NCI-H187 treated with DMSO at 0.1 percent for 48 hours (cell line): ENCODE data around the gene HSPG2.

Source experiments
- DNase-seq: peaks from one replicate; lab custom pipeline; 2025; lab: John Stamatoyannopoulos, UW

HSPG2 gene

DNA sequence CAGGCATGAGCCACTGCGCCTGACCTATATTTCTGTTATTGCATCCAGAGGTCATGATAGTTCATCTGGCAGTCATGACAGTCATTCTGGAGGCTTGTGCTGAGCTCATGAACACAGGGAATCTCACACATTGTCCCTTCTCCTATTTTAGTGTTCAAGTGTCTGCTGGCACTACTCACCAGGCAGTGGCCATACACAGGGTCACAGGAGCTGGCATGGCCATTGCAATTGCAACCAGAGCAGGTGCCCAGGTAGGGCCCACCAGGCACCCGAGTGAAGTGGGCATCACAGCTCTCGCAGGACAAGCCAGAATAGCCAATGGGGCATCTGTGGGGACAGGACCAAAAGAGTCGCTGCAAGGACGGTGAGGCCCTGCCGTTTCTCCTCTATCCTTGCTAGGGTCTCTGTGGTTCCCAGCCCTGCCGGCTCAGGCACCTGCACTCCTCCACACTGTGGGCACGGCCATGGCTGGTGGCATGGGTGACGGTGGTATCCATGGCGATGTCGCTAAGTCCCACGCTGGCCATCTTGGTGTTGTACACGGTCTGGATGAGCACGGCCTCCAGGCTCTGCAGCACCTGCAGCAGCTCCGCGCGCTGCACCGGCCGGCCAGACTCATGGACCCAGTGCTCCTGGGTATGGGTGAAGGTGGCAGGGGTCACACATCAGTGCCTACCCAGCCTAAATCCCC lies 57.0 kb downstream of the HSPG2 start:
- DNase-seq, result no peak

DNA sequence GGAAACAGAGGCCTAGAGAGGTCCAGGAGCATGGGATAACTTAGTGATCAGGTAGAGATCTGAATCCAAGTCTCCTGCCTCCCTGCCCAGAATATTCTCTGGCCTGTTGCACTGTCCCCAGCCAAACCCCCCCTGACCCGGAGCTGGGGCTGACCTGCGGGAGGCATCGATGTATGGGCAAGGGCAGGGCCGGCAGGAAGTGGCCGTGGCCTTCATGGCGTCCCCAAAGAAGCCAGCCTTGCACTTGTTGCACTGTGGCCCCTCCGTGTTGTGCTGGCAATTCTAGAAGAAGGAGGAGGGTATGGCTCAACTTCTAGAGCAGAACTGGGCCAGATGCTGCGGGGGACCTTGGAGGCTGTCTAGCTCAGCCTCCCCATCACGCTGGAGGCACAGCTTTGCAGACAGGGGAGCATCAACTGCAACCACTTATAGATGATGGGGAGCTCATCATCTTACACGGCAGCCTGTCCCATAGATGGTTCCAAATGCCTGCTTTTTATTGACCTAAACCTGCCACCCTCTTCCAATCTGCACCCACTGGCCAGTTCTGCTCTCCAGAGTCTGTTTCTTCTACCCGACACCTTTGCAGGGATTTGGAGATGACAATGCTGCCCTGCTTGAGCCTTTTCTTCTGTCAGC lies 58.2 kb downstream of the HSPG2 start:
- DNase-seq, result no peak

DNA sequence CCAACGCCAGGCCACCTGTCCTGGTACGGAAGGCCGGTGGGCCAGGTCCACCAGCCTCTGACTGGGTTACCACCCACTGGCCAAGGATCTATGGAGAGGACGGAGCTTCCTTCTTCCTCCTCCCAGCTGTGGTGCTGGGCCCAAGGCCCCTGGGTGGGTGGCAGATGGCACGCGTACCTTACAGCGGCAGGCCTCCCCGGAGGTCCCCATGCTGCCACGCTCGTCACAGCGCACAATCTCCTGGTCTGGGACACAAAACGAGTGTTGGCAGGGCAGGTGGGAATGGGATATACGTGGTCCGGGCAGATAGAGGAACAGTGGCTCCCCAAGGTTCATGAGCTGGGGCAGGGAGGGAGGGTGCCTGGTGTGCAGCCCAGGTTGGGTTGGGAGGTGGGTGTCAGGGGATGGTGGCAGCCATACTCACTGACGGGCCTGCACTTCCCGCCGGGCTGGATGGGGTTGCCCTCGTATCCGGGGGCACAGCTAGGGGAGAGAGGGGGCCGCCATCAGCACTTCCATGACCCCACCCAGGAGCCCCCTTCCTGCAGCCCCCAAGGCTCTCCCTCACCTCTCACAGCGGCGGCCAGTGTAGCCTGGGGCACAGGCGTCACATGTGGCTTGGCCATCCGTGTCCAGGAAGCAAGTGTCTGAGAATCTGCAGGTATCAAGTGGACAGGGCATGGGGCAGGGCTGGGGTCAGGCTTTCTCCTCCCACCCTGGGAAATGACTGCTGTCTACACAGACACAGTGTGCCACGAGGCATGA lies 58.9 kb downstream of the HSPG2 start:
- no peak for DNase-seq

DNA sequence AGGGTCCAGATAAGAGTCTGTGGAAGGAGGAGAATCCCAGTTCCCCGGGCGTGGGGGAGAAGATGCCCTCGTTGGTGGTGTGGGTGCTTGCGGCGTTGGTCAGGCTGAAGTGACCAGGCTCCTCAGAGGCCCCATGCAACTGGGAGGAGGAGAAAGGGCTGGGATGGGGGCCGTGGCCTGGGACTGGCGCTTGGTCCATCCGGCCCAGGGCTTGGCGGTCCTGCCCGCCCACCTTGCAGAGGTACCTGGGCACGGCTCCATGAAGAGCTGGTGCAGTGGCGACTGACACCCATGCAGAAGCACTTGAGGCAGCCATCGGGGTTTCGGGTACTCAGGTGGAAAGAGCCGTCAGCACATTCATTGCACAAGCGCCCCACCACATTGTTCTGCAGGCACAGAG lies 60.8 kb downstream of the HSPG2 start:
- no peak for DNase-seq

DNA sequence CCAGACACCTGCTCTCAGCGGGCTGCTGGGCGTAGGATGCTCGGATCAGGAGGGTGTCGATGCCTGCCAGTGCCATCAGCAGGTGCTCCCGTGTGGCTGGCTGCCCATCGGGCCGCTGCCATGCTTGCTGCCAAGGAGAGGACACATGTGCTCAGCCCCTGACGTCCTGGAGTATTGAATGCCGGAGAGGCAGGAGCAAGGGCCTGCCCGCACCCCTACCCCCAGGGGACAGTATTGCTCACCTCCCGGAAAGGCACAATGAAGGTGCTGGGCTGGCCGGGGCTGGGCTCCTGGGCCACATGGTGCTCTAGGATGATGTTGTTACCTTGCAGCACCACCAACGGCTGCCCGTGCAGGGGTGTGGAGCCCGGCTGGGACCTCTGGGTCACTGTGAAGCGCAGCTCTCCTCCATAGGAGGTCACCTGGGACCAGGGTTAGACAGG lies 61.5 kb downstream of the HSPG2 start:
- DNase-seq, result no peak

DNA sequence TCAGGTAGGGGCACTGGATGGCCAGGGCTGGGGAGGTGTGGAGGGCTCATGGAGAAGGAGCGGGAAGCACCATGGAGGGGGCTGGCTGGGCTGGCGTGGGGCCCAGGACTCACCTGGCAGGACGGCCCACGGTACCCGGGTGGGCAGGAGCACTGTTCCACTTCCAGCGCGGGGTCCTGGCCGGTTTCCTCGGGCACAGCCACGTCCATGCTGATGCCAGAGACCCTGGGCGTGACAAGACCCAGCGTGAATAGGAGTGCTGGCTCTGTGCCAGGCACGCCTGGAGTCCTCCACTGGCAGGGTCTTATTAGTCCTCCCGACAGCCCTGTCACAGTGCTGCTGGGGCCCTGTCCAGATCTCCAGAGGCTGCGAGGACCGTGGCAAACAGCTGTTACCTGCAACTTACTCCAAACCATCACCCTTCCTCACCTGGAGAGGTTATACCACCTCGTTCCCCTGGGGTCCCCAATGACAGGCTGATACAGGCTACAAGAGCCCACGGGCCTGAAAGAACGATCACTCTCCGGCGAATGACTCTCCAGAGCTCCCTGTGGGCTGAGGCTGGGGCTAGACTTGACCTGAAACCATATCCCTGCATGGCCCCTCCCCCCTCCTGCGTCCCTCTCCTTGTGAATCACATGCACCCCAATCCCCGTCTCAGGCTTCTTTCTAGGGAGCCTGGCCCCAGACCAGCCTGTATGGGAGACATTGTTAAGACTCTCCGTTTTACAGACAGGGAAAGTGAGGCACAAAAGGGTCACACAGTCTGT lies 62.1 kb downstream of the HSPG2 start:
- no peak for DNase-seq

DNA sequence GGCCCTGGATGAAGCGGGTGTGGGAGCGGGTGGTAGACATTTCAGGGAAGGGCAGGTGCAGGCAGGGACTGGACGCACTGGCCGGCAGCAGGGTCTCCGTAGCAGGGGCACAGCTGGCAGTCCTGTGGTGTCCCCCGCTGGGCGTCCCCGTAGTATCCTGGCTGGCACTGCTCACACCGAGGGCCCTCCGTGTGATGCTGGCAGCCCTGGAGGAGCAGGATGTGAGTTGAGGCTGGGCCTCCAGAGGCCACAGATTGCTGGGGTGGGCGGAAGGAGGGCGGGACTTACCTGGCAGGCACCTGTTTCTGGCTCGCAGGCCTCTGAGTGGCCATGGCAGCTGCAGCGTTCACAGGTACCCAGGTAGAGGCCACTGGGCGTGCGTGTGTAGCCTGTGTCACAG lies 62.8 kb downstream of the HSPG2 start:
- DNase-seq, result no peak

DNA sequence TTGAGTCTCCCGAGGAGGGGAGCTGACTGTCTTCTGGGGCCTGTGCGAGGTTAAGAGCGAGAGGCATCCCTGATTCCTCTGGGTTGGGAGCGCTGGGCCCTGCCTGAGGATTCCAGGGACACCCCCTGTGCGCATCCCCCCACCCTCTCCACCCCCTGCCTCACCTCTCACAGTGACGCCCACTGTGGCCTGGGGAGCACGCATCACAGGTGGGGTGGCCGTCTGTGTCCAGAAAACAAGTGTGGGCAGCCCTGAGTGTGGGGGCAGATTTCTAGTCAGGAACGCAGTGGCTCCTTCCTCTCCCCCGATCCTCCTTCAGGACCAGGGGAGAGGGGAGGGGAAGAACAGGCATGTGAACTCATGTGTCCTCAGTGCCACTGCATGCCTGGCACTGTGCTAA lies 63.3 kb downstream of the HSPG2 start:
- DNase-seq, result no peak

DNA sequence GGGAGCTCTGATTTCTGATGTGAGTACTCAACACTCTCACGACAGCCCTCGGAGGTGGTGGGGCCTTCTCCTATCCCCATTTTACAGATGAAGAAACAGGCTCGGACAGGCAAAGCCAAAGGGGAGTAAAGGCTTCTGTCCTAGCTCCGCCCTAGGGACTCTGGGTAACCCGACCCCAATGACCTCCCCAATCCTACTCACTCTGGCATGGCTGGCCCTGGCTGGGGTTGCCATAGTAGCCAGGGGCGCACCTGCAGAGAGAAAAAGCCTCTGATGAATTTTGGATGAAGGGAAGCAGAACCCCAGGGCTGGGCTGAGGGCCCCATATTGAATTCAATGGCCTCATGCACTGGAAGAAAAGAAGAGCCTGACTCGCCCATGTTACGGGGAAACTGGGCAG lies 63.9 kb downstream of the HSPG2 start:
- no peak for DNase-seq

DNA sequence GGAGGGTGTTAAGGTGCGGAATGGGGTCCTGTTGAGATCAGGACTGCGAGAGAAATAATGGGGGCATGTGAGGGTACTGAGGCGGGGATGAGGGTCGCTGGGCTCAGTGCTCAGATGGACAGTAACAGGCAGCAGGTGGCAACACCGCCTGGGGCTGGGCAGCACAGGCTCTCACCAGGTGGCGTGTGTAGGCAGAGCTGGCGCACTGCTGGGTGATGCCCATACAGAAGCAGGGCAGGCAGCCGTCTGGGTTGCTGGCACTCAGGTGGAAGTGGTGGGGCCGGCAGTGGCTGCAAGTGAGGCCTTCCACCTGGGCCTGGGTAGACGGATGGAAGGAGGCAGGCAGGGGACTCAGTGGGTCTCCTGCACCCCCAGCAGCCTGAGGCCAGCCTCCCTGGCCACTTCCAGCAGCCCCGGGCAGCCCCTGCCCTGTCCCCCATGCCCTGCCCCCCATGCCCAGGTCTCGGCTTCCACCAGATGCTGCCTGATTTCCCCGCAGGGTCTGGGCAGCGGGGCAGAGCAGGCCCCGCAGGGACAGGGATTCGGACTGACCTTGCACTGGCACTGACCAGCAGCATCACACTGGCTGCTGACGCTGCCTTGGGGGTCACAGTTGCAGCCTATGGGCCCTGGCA lies 64.5 kb downstream of the HSPG2 start:
- no peak for DNase-seq

DNA sequence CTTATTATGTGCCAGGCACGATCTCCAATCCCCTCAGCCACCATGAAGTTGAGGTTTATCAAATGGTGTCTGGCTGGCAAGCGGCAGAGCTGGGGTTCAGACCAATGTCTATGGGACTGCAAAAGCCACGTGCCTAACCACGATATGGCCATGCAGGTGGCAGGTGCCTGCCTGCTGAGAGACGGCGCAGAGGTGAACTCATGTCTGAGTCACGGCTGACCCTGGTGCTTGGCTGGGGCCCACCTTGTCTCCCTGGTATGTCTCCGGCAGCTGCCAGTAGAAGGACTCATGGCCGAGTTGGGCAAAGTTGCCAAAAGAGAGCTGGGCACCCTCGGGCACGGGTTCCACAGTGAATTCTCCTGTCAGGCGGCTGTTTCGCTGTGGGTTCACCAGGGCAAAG lies 65.2 kb downstream of the HSPG2 start:
- DNase-seq, result no peak

DNA sequence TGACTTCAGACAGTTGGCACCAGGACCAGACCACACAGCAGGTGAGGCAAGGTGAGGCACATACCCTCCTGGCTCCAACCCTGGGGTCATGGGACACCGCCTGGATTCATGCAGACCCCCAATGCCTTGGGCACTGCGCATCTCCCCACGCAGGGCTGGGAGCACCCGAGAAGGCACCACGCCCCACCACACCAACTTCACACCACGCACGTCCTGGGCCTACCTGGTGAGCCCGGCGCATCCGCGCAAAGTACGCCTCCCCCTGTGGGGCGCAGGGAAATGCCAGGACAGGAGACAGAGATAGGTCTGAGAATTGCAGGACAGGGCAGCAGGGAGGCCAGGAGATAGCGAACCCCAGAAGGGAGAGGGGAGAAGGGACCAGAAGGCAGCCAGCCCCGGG lies 66.5 kb downstream of the HSPG2 start:
- DNase-seq, result no peak

DNA sequence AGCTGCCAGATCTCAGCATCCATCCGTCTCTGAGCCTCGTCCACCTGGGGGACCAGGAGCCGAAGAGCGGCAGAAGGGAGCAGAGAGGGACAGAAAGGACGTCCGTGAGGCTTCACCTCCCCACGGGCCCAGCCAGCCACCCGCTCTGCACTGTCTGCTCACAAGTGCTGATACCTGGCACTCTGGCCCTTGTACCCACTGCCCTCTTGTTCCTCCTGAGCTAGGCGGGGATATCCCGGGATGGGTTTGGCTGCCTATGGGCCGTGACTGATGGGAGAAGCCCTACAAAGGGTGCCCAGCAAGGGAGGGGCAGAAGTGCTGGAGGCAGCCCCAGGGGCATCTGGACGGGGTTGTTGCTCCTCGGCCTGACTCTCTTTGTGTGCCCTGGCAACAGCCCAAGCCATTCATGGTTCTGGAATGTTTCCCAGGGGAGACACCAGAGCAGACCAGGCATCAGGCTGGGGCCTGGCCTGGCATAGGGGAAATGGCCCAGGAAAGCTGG lies 67.4 kb downstream of the HSPG2 start:
- peak; percentile 14 for DNase-seq

DNA sequence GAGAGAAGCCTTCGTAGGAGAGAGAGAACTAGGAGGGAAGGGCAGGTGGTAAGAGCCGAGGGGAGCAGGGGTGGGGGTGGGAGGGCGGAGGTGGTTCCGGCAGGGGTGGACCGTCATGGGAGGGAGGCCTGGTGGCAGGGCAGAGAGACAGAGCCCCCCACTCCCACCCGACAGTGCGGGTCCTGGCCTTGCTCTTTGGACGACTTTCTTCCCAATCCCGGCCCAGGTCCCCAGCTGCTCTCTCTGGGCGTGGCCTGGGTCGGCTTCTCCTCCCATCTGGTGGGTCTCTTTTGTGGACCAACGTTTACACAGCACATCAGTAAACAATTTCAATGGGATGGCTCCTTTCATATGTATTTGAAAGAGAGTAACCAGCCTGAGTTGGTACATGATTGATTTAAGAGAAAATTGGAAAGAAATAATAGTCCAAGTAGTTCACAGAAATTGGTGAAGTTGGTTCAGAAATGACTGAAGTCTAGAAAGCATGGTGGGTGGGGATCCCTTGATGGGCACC lies 68.1 kb downstream of the HSPG2 start:
- DNase-seq, result no peak

DNA sequence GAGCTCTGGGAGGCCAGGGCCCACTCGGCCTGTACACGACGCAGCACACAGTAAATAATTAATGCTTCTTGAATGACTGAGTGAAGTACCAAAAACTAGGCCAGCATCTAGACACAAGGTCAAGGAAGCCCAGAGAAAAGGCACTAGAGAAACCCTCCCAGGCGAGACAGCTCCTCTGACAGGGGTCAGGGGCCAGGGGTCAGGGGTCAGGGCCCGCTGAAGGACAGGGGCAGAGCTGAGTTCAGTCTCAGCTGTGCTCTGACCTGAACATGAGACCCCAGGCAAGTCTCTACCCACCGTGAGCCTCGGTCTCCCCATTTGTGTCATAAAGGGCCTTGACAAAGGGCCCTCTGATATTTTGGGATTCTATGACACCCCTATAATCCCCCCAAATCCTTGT lies 68.6 kb downstream of the HSPG2 start:
- DNase-seq, result no peak

DNA sequence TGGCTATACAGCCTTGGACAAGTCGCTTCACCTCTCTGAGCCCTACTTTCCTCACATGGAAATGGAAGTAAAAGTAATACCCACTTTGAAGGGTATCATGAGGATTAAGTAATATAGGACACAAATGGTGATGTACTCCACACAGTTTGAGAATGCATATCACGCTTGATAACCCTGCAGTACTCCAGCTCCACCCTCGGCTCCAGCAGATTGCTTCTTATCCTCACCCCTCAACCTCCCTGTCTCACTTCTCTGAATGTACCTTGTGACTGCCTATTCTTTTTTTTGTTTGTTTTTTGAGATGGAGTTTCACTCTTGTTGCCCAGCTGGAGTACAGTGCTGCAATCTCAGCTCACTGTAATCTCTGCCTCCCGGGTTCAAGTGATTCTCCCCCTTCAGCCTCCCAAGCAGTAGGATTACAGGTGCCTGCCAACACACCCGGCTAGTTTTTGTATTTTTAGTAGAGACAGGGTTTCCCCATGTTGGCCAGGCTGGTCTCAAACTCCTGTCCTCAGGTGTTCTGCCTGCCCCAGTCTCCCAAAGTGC lies 69.6 kb downstream of the HSPG2 start:
- DNase-seq, result peak; percentile 17

DNA sequence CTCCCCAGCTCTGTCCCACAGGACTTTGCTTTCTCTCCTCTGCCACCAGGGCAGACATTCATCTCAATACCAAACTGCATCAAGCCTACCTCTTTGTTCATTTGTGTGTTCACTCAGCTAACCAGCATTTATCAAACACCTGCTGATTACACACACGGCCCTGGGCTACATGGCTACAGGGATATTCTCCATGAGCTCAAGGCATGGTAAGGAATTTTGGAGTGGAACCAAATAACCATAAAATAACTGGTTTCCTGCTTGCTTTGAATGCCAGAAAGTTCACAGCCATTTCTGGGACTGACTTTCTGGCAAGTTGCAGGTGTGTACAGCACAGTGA lies 70.4 kb downstream of the HSPG2 start:
- DNase-seq, result no peak

DNA sequence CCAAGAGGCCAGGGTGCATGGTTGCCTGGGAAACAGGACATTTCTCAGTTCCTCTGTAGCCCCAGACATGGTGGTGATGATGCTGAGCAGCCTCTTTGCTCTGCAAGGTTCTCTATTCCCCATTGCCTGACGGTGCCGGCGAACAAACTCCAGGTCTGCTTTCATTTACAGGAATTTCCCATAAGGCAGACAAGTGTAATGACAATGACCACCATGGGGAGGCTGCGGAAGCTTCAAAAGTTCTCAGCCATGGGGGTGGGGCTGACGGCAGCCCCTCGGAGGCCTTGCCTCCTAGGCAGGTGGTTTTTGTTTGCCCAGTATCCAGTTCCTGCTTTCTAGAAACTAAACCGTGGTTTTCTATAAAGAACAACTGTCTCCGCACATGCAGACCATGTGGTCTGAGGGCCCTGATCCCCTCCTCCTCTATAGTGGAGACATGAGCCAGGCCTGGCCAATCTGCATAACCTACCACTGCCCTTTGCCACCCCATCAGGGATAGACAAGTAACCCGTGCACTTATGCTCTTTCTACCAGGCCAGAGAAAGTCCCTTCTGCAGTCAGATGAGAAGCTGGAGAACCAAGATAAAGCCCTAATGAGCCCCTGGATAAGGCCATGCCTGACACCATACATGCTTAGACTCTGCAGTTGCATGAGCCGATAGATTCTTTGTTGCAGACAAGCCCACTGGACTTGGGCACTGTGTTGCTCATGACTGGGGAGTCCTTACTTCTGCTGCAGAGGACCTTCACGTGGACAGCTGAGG lies 71.0 kb downstream of the HSPG2 start:
- DNase-seq, result no peak

DNA sequence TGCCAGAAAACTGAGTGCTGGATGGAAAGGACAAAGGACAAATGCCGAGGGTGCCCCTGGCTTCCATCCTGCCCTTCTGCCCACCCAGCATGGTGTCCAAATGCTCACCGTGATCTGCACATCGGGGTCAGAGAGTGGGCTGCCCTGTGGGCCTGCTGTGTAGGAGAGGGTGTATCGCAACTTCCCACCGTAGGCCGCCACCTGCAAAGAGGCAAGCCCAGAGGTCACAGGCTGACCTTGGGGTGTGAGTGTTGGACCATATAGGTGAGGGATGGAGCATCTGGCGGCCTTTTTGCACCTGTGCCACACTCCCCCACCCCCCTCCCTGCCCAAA lies 71.5 kb downstream of the HSPG2 start:
- no peak for DNase-seq

DNA sequence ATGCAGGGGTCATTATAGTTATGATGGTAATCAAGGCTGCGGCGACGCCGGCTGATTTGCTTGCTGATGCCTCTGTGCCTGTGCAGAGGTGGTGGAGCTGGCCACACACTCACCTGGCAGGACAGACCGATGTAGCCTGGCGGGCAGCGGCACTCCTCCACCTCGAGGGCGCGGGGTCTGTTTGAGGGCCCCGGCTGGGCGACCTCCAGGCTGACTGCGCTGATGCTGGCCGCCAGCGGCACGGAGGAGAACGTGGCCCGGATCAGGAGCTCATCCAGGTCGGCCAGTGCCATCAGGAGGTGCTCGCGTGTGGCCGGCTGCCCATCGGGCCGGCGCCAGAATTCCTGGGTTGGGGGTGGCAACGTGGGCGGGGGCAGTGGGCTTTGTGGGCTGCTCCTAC lies 72.4 kb downstream of the HSPG2 start:
- no peak for DNase-seq

DNA sequence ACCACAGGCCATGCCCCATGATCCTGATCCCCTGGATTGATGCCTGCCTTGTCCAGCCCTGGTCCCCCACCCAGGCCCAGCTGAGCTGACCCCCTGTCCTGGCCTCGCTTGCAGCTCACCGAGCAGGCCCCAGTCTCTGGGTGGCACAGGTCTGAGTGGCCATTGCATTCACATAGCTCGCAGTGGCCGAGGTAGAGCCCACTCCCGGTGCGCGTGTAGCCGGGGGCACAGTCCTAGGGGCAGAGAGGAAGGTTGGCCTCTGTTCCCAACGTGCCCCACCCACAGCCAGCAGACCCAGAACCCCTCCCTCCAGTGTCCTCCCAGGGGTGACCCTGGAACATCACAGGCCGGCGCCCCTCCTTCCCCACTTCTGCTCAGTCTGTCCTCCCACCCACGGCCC lies 73.1 kb downstream of the HSPG2 start:
- no peak for DNase-seq
